Fibroblast of the conjunctiva (primary cell): ENCODE data around the gene SF3B4.
A peak's percentile ranks its signal among the peaks of the same experiment; 100 is the strongest.
"Not testable (repeated sequence)": the region's sequence is repeated elsewhere in the genome, so short reads cannot be mapped to it uniquely, and the experiment has no call there.

Experiments used
- DNase-seq: peaks from one replicate; pipeline ENCODE4 v3.0.0-alpha.2; 2010; ENCODE audit warnings: low read depth

Gene SF3B4

DNA sequence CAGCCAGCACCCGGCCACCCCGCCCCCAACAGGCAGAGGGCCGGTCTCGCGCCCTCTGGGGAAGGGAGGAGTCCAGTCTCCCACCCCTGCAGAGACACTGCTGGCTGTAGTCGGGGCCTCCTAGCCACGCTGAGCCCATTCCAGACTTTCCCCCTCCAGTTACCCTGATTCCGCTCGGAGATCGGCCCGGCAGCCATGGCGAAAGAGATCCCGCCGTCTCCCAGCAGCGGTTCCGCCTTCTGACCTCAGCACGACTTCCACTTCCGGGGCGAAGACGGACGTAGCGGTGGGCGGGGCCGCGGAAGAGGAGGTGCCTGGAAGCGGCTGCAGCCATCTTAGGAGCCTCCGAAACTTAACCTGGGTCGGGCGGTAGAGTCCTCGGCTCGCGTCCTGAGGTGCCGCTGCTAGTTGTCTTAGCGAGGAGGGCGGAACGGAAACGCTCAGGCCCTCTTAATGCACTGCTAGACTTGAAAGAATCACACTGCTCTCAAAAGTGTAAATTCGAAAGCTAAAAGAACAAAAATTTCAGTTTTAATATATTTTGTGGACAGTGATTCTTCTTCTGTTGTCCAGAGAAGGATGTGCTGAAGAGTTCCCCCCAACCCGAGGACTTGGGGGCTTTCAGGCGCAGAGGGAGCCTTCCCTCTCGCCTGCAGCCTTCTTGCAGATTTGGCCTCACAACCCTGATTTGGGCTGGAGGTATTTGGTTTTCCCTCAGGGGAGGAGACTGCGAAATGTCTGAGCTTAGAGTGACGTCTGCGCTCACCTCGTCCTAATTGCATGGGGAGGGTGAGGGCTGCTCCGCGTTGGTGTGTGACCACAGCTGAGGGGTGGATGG is at the start of gene SF3B4:
Gene SF3B4, minus strand, starts transcription at position 241 of the 838 bp plus-strand sequence. Its CDS starts 44 bp downstream, at position 197.
- peak; percentile 82 for DNase-seq

- no peak for DNase-seq
Measured at GRCh38 chr1:149977345-149977744, 49.7 kb upstream of the SF3B4 start.

GRCh38 chr1:149972547-149972946 is 44.9 kb upstream of the SF3B4 start:
- no peak for DNase-seq

- DNase-seq, result no peak
Measured at GRCh38 chr1:149967646-149968045, 40.0 kb upstream of the SF3B4 start.

DNA sequence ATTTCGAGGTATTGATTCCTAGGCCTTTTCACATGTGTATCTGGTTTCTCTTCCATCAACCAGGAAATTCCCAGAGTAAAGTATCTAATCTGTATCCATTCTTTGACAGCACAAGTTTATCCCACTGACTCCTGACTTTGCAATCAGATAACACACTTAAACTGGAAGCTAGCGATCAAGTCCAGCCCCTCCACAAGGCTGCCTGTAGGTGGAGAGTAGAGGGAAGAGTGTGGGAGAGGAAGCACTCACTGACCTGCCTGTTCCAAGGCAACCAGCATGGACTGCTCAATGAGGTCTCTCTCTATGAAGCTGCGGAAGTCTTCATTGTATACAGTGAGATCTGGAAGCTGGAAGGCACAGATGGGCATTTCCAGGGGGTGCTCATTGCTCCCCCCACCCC is 39.4 kb upstream of the SF3B4 start:
- no peak for DNase-seq

DNA sequence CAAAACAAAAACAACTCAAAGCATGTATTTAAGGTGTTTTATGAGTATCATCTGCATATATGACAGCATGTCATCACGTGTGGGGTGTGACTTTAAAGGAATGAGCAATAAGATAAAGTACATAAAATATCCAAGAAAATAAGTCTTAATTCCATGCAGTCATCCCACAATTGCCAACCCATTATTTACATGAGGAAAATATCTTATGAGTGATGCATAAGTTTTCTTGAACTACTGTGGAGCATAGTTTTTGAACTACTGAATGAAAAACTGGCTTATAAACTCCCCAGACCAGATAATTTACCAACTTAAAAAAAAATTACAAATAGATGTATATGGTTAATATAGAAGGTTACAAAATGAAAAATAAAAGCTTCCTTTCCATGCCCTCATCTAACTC is 38.8 kb upstream of the SF3B4 start:
- DNase-seq, result no peak

DNA sequence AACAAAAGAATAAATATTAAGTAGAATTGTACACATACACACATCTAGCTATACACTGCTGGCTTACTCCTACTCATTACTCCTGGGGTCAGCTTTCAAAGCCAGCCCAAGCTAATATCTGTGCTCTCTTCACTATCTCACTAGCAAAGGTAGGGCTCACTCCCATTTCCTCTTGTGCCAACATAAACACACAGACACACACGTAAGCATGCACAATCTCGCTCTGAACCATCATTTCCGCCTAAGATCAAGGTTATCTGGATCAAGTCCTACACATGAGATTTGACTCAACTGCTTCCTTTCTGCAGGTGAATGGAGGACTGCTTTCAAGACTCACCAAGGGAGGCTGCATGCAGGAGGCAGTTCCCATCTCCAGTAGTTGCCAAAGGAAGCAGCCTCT is 37.8 kb upstream of the SF3B4 start:
- no peak for DNase-seq

- DNase-seq, result no peak
Measured at GRCh38 chr1:149963358-149963757, 35.8 kb upstream of the SF3B4 start.

GRCh38 chr1:149962736-149963135 is 35.1 kb upstream of the SF3B4 start:
- no peak for DNase-seq

DNA sequence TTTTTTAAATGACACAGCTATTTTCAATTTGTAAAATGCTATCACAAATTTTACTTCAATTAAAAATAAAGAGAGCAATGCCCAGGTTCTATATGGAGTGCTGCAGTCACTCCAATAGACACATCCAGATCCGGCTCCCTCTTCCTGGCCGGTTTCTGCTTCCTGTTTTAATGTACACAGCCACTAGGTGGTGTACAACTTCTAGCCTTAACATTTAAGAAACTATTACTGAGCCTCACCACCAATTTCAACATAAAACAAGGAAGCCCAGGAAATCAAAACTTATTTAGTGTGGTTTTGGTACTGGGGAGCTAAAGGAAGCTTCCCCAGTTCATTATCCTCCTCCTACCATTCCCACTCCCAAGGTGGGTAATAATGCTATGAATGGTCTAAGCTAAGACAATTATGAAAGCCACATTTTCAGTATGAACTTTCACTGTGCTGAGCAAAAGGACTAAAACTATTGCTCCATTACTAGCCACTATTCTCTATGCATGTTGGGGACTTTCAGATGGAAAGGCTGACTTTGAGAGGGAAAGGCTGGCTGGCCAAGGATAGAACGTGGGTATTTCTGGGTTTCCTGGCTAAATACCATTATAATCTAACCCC is 34.5 kb upstream of the SF3B4 start:
- DNase-seq, result peak; percentile 72

DNA sequence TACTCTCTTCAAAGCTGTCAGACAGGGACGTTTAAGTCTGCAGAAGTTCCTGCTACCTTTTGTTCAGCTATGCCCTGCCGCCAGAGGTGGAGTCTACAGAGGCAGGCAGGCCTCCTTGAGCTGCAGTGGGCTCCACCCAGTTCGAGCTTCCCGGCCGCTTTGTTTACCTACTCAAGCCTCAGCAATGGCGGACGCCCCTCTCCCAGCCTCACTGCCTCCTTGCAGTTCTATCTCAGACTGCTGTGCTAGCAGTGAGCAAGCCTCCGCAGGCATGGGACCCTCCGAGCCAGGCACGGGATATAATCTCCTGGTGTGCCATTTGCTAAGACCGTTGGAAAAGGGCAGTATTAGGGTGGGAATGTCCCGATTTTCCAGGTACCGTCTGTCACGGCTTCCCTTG is 29.9 kb upstream of the SF3B4 start:
- DNase-seq, result not testable (repeated sequence)

DNA sequence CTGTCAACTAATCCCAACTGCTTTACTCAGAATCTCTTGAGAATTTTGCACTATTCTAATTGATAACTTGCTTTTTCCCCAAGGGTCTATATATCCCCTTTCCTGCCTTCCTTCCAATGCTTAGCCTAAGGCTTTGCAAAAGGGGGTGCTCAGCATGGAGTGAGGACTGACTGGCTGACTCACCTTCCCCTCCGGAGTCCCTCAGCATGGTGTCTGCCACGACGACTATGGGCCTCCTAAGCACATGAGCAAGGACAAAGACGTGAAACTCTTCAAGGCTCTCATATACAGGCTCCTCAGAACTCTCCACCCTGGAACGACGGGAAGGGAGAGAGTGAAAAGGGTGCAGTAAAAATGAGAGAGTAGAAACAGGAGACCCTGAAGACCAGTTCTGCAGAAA is 22.3 kb upstream of the SF3B4 start:
- DNase-seq, result no peak

GRCh38 chr1:149945206-149945605 is 17.6 kb upstream of the SF3B4 start:
- DNase-seq, result no peak

- no peak for DNase-seq
Measured at GRCh38 chr1:149942885-149943284, 15.3 kb upstream of the SF3B4 start.

DNA sequence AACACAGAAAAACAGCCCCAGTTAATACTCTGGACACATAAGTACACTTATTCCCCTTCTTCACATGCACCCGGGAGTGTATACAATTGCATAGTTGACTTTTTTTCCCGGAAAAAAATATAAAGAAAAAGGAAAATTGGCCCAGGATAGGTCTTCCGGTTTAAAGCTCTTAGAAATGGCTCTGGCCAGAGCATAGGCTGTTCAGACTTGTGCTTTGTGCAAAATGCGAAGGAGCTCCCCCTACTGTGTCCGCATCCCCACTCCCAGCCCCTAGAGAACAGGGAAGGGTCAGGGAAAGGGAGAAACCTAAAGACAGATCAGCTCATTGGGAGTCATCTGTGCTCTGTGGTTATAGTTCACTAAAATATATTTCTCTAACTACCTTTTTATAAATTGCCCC is 14.6 kb upstream of the SF3B4 start:
- DNase-seq, result no peak

GRCh38 chr1:149940427-149940826 is 12.8 kb upstream of the SF3B4 start:
- DNase-seq, result no peak

GRCh38 chr1:149938668-149939003 is 11.0 kb upstream of the SF3B4 start:
- DNase-seq, result not testable (repeated sequence)

- DNase-seq, result no peak
Measured at GRCh38 chr1:149937759-149938158, 10.2 kb upstream of the SF3B4 start.

- peak; percentile 48 for DNase-seq
Measured at GRCh38 chr1:149936992-149937705, 9.5 kb upstream of the SF3B4 start.

GRCh38 chr1:149936170-149936991 is 8.8 kb upstream of the SF3B4 start, which contains the start of gene MTMR11:
MTMR11 (minus strand) TSS chr1:149936879; CDS start chr1:149936647, 232 bp downstream.
- DNase-seq, result no peak

- DNase-seq, result no peak
Measured at GRCh38 chr1:149934356-149934755, 6.8 kb upstream of the SF3B4 start.

DNA sequence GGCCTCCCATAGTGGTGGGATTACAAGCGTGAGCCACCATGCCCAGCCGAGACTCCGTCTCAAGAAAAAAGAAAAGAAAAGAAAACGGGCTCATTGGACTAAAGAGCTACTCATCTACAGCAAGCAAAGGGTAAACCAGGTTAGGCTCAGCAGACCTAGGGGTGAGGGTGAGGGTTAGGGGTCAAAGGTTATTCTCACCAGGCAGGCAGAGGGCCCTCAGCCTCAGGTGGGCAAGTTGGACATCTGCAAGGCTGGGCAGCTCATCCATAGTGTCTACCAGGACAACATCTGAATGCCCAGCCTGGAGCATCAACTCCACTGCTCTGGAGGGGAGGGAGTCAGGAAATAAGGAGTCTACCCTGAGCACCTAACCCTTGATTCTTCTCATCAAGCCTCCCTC is 5.6 kb upstream of the SF3B4 start:
- DNase-seq, result no peak
